Neural cell (in vitro differentiated cells): Measurements from ENCODE around the gene ALDH8A1. TPM values are rescaled to one million over a fixed set of nuclear protein-coding genes. Genes with fewer than 3 reads are reported as not detected.

ENCODE experiments used
- H2AFZ ChIP-seq: fragments of 200-600, 300-800 bp; sonication (generic), shearing (Covaris generic); 2 replicates; pipeline ENCODE4 v1.6.0; 2014; ENCODE audit warnings: low read depth, mild to moderate bottlenecking, antibody characterized with exemption, low read length, moderate library complexity
- H3F3A ChIP-seq: fragments of 200-600 bp; shearing (Covaris generic); 2 replicates; pipeline ENCODE4 v1.6.1; 2016; ENCODE audit warnings: mild to moderate bottlenecking, moderate library complexity, mixed read lengths, antibody characterized with exemption, low read length; ENCODE audit not compliant: insufficient read depth, poor library complexity, severe bottlenecking
- H3K27ac ChIP-seq: fragments of 200-600, 300-800 bp; sonication (generic), shearing (Covaris generic); 2 replicates; pipeline ENCODE4 v1.5.1; 2014; ENCODE audit warnings: mild to moderate bottlenecking, low read length, moderate library complexity
- H3K27me3 ChIP-seq: fragments of 300-800, 200-600 bp; sonication (generic), shearing (Covaris generic); 2 replicates; pipeline ENCODE4 v1.6.0; 2014; ENCODE audit warnings: mild to moderate bottlenecking, low read depth, low read length, moderate library complexity; ENCODE audit not compliant: insufficient read depth
- H3K36me3 ChIP-seq: fragments of 300-800, 200-600 bp; sonication (generic), shearing (Covaris generic); 2 replicates; pipeline ENCODE4 v1.5.1; 2014; ENCODE audit warnings: mild to moderate bottlenecking, antibody characterized with exemption, low read length, moderate library complexity; ENCODE audit not compliant: insufficient read depth
- H3K4me2 ChIP-seq: fragments of 300-800, 200-600 bp; sonication (generic), shearing (Covaris generic); 2 replicates; pipeline ENCODE4 v1.6.0; 2014; ENCODE audit warnings: mild to moderate bottlenecking, low read length
- H3K4me3 ChIP-seq: fragments of 300-800, 200-600 bp; sonication (generic), shearing (Covaris generic); 2 replicates; pipeline ENCODE4 v1.5.1; 2014; ENCODE audit warnings: mild to moderate bottlenecking, low read length, moderate library complexity
- H3K79me2 ChIP-seq: fragments of 200-600 bp; shearing (Covaris generic); replicated peaks from 2 replicates; pipeline ENCODE4 v1.6.0; 2014; ENCODE audit warnings: mild to moderate bottlenecking, low read length, moderate library complexity; ENCODE audit not compliant: insufficient read depth
- H3K9ac ChIP-seq: fragments of 300-800, 200-600 bp; sonication (generic), shearing (Covaris generic); 2 replicates; pipeline ENCODE4 v1.6.1; 2016; ENCODE audit warnings: mild to moderate bottlenecking, low read length, mixed read lengths
- H3K9me2 ChIP-seq: fragments of 200-600 bp; shearing (Covaris generic); 2 replicates; pipeline ENCODE4 v1.6.1; 2016; ENCODE audit warnings: mild to moderate bottlenecking, low read length, mixed read lengths; ENCODE audit not compliant: insufficient read depth
- H3K9me3 ChIP-seq: fragments of 200-600, 300-800 bp; sonication (generic), shearing (Covaris generic); 2 replicates; pipeline ENCODE4 v1.6.1; 2016; ENCODE audit warnings: mild to moderate bottlenecking, mixed run types, low read length, moderate library complexity, mixed read lengths
- H4K20me1 ChIP-seq: fragments of 200-600 bp; shearing (Covaris generic); 2 replicates; pipeline ENCODE4 v1.6.1; 2016; ENCODE audit warnings: mild to moderate bottlenecking, mixed run types; ENCODE audit not compliant: insufficient read depth
- EP300 ChIP-seq: fragments of 450-650 bp; conservative IDR thresholded peaks from 2 replicates; pipeline ENCODE4 v1.6.1; 2014; ENCODE audit warnings: antibody characterized with exemption, mild to moderate bottlenecking, moderate library complexity; ENCODE audit not compliant: poor library complexity, severe bottlenecking
- EZH2 ChIP-seq: fragments of 200-600, 300-800 bp; shearing (Covaris generic), sonication (generic); IDR thresholded peaks from 2 replicates; pipeline ENCODE4 v1.6.1; 2014; ENCODE audit warnings: antibody characterized with exemption, low read length, borderline replicate concordance, mild to moderate bottlenecking; ENCODE audit not compliant: insufficient read depth, poor library complexity, severe bottlenecking
- MXI1 ChIP-seq: fragments of 450-650 bp; conservative IDR thresholded peaks from 2 replicates; pipeline ENCODE4 v1.6.1; 2014; ENCODE audit warnings: antibody characterized with exemption, mild to moderate bottlenecking; ENCODE audit not compliant: poor library complexity, severe bottlenecking
- POLR2AphosphoS5 ChIP-seq: IDR thresholded peaks from 2 replicates; pipeline ENCODE4 v1.6.1; 2012
- RAD21 ChIP-seq: fragments of 450-650 bp; conservative IDR thresholded peaks from 2 replicates; pipeline ENCODE4 v1.6.1; 2014; ENCODE audit warnings: antibody characterized with exemption, mild to moderate bottlenecking, moderate library complexity
- SMC3 ChIP-seq: fragments of 450-650 bp; conservative IDR thresholded peaks from 2 replicates; pipeline ENCODE4 v1.6.1; 2014; ENCODE audit warnings: antibody characterized with exemption, mild to moderate bottlenecking, moderate library complexity; ENCODE audit not compliant: poor library complexity
- TAF1 ChIP-seq: IDR thresholded peaks from 2 replicates; pipeline ENCODE4 v1.6.1; 2012; ENCODE audit warnings: low read depth
- polyA plus RNA-seq: library from polyadenylated mRNA; depleted of rRNA; stranded (reverse); fragments of >200 nt; gene quantifications from 2 replicates; pipeline ENCODE4 v1.2.3, GENCODE V29; 2014
- TF ChIP-seq, protein P1 (sequence below): fragments of 450-650 bp; IDR thresholded peaks from 2 replicates; pipeline ENCODE4 v1.5.1; 2014; ENCODE audit warnings: antibody characterized with exemption, mild to moderate bottlenecking, moderate library complexity; ENCODE audit not compliant: poor library complexity, severe bottlenecking
- TF ChIP-seq, protein P2 (sequence below): IDR thresholded peaks from 2 replicates; pipeline ENCODE4 v1.6.1; 2012; ENCODE audit warnings: borderline replicate concordance

Gene ALDH8A1
- polyA plus RNA-seq, 1 donor from 2014 or later: 6.9 TPM

DNA sequence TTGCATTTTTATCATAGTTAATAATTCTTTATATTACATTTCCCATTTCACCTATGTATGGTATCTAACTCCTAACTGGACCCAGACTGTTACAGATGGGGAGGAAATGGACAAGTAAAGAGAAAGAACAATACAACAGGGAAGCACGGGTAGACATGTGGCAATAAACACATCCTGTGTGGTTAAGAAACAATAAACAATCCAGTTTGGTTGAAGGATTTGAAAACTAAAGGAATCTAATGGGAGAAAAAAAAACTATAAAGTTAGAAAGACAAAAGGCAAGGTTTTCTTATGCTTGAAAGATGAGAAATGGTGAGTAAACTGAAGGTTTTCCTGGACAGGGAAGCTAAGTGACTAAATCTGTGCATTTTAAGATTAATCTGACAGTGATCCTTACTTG, 34.9 kb upstream of the ALDH8A1 start:
- Histone ChIP-seq H3F3A (no peaks in the 10 kb centered on the region), H4K20me1 (no peaks in the 10 kb centered on the region), H3K79me2 (no peaks in the 10 kb centered on the region), H3K4me2 (no peak overlapping the region), H2AFZ (no peak overlapping the region), H3K27me3 (no peaks in the 10 kb centered on the region), H3K9ac (no peak overlapping the region), H3K27ac (no peak overlapping the region), H3K9me3 (no peaks in the 10 kb centered on the region), H3K9me2 (no peaks in the 10 kb centered on the region), H3K36me3 (peaks cover 4% of the 10 kb centered on the region), H3K4me3 (no peak overlapping the region)
- TF ChIP-seq MXI1: no peak
- TF ChIP-seq, protein P1, sequence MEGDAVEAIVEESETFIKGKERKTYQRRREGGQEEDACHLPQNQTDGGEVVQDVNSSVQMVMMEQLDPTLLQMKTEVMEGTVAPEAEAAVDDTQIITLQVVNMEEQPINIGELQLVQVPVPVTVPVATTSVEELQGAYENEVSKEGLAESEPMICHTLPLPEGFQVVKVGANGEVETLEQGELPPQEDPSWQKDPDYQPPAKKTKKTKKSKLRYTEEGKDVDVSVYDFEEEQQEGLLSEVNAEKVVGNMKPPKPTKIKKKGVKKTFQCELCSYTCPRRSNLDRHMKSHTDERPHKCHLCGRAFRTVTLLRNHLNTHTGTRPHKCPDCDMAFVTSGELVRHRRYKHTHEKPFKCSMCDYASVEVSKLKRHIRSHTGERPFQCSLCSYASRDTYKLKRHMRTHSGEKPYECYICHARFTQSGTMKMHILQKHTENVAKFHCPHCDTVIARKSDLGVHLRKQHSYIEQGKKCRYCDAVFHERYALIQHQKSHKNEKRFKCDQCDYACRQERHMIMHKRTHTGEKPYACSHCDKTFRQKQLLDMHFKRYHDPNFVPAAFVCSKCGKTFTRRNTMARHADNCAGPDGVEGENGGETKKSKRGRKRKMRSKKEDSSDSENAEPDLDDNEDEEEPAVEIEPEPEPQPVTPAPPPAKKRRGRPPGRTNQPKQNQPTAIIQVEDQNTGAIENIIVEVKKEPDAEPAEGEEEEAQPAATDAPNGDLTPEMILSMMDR: no peak
- no peak for TF ChIP-seq EP300

DNA sequence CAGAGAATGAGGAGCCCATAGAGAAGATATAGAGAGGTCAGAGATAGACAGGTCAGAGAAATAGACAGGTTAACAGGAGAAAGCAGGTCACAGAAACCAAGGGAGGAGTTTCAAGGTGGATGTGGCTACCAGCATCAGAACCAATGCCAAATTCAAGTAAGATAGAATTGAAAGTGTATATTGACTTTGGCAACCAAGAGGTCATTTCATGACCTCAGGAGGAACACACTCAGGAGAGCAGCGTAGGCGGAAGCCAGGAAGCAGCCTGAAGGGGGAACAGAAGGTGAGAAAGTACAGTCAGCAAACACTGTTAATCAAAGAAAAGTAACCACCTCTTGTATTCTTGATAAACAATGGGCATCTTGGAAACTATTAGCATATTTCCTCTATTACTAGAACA, 33.9 kb upstream of the ALDH8A1 start:
- peaks cover 6% of the 10 kb centered on the region for H3K36me3 ChIP-seq
- no peak overlapping the region for H3K27ac ChIP-seq
- no peak overlapping the region for H3K4me3 ChIP-seq
- no peak overlapping the region for H3K4me2 ChIP-seq
- TF ChIP-seq RAD21: no peak
- no peak for TF ChIP-seq TAF1
- TF ChIP-seq POLR2AphosphoS5: no peak
- TF ChIP-seq EP300: no peak
- TF ChIP-seq, protein P1: no peak
- no peak for TF ChIP-seq SMC3
- no peak for TF ChIP-seq MXI1
- TF ChIP-seq EZH2: no peak
- TF ChIP-seq, protein P2, sequence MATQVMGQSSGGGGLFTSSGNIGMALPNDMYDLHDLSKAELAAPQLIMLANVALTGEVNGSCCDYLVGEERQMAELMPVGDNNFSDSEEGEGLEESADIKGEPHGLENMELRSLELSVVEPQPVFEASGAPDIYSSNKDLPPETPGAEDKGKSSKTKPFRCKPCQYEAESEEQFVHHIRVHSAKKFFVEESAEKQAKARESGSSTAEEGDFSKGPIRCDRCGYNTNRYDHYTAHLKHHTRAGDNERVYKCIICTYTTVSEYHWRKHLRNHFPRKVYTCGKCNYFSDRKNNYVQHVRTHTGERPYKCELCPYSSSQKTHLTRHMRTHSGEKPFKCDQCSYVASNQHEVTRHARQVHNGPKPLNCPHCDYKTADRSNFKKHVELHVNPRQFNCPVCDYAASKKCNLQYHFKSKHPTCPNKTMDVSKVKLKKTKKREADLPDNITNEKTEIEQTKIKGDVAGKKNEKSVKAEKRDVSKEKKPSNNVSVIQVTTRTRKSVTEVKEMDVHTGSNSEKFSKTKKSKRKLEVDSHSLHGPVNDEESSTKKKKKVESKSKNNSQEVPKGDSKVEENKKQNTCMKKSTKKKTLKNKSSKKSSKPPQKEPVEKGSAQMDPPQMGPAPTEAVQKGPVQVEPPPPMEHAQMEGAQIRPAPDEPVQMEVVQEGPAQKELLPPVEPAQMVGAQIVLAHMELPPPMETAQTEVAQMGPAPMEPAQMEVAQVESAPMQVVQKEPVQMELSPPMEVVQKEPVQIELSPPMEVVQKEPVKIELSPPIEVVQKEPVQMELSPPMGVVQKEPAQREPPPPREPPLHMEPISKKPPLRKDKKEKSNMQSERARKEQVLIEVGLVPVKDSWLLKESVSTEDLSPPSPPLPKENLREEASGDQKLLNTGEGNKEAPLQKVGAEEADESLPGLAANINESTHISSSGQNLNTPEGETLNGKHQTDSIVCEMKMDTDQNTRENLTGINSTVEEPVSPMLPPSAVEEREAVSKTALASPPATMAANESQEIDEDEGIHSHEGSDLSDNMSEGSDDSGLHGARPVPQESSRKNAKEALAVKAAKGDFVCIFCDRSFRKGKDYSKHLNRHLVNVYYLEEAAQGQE: no peak
- H2AFZ ChIP-seq: no peak overlapping the region
- H3K79me2 ChIP-seq: no peaks in the 10 kb centered on the region
- no peaks in the 10 kb centered on the region for H3K9me3 ChIP-seq
- H4K20me1 ChIP-seq: no peaks in the 10 kb centered on the region
- H3K9ac ChIP-seq: no peak overlapping the region
- H3K9me2 ChIP-seq: no peaks in the 10 kb centered on the region
- H3F3A ChIP-seq: no peaks in the 10 kb centered on the region
- H3K27me3 ChIP-seq: no peaks in the 10 kb centered on the region
